ENCODE data around the gene CACNG1.
"Not testable (repeated sequence)": the region's sequence is repeated elsewhere in the genome, so short reads cannot be mapped to it uniquely, and the experiment has no call there.

The CACNG1 gene

DNA sequence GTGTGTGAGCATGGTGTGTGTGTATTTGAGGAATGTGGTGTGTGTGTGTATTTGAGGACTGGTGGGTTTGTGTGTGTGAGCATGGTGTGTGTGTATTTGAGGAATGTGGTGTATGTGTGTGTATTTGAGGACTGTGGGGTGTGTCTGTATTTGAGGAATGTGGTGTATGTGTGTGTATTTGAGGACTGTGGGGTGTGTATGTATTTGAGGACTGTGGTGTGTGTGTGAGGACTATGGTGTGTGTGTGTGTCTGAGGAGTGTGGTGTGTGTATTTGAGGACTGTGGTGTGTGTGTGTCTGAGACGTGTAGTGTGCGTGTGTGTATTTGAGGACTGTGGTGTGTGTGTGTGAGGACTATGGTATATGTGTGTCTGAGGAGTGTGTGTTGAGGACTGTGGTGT lies 18.0 kb upstream of the CACNG1 start:
- no peak for DNase-seq

DNA sequence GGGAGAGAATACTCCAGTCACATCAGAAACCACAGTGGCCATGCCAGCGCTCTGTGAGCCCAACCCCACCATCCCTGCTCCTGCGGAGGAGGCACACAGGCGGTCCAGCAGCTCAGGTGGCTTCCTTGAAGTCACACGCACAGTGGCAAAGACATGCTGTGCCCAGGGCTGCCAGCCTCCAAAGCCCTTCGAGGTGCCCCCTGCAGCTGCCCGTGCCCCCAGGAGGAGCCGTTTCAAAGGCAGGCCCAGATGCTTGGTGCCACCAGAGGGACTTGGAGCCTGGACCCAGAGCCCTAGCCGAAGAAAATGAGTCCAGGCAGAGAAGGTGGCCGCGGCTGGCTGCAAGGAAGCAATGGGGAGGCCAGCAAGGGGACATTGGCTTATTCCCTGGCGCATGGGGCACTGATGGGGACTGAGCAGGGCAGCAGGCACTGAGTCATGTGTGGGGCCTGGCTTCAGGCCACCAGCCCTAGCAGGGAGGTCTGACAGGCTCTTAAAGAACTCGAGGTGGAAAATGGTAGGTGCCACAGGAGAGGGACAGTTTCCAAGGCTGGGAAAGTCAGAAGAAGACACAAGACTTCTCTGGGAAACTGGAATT lies 17.2 kb upstream of the CACNG1 start:
- no peak for DNase-seq

DNA sequence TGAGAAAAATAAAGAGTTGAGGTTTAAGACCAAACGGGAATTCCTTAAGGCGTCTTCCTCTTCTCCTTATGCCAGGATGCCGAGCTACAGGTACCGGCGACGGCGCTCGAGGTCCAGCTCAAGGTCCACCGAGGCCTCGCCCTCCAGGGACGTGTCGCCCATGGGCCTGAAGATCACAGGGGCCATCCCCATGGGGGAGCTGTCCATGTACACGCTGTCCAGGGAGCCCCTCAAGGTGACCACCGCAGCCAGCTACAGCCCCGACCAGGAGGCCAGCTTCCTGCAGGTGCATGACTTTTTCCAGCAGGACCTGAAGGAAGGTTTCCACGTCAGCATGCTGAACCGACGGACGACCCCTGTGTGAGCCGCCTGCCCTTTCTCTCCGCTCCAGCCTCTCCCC lies 13.7 kb upstream of the CACNG1 start:
- no peak for DNase-seq

DNA sequence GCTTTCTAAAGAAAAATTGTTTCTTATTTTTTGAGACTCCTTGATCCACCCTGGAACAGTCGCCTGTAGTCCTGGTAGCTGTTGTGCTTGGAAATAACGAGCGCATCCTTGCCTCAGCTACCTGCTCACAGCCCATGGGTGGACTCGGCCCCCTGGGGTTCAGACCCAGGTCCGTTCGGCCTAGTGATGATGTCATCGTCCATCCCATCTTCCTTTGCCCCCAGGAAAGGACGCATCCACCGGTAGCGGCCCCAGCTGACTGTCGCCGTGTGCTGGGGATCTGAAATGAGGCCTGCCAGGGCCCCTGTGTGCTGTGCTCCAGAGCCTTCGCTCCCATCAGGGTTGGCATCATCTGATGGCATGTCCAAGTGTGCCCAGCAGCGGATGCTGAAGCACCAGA lies 12.0 kb upstream of the CACNG1 start:
- no peak for DNase-seq

DNA sequence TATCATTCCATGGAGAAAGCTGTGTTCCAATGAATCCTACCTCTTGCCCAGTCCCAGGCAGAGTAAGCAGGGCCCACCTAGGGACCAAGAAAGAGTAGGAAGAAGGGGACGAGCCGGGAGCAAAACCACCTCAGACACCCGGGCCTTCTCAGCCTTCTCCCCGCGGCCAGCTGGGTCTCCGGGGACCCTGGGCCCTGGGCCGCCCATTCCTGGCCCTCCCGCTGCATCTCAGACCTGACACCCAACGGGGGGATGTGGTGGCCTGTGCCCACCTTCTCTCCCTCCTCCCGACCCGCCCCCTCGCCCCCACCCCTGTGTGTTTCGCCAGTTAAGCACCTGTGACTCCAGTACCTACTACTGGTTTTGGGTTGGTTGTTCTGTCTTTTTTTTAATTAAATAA lies 11.4 kb upstream of the CACNG1 start:
- no peak for DNase-seq

DNA sequence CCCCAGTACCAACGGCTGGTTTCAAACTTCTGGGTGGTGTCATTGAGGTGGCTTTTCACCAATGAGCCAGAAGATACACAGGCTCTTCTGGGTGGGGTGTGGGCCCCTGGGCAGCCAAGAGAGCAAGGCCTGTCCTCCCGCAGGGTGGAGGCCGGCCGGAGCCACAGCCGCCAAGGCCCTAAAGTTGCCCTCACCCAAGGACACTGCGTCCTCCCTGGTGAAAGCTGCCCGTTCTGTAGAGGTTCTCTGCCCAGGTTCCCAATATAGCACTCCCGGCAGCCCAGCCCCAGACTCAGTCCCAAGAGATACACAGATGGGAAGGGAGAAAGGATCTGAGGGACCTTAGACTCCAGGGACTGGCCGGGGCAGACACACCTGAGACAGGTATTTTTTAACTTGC lies 10.7 kb upstream of the CACNG1 start:
- DNase-seq = no peak

DNA sequence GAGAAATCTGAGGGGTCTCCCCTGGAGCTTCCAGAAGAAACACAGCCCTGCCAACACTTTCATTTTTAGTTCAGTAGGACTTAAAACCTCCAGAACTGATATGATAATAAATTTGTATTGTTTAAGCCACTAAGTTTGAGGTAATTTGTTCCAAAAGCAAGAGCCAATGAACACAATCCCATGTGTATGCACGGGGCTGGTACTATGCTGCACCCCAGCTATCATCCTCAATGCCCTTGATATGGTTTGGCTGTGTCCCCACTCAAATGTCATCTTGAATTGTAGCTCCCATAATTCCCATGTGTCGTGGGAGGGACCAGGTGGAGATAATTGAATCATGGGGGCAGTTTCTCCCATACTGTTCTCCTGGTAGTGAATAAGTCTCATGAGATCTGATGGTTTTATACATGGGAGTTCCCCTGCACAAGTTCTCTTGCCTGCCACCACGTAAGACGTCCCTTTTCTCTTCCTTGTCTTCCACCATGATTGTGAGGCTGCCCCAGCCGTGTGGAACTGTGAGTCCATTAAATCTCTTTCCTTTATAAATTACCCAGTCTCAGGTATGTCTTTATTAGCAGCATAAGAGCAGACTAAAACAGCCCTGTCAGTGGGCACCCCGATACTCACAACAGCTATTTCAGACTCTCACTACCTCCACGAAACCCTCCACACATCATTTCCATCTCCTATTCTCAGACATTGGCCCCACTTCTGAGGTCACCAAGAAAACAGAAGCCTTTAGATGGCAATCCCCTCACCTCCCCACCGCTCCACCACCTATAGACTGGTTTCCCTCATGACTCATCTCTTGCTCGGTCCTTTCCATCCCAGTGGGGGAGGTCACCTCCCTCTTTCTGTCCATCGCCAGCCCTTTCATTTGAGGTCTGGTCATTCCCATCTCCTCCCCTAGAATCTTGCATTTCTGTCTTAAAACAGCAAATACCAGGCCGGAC lies 8.9 kb upstream of the CACNG1 start:
- no peak for DNase-seq

DNA sequence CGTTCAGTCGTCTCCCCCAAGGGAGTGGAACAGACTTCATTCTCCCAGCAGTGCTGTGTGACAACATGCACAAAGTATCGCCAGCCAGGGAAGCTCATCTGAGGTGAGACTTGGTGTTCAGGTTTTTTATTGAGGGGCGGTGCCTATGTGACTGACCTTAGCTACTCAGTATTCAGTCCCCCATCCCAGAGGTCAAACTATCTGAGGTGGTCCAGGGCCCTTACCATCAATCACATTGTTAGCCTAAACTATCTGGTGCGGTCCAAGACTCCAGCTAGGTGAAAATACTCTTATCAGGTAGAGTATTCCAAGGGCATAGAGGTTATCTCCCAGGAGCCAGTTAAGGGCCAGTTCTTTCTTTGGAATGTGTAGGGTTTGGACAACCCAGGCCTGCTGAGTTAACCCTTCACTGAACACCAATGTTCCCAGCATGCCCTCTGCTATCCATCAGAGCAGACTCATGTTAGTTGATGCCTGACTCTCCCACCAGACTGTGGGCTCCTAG lies 5.4 kb upstream of the CACNG1 start:
- DNase-seq = no peak

DNA sequence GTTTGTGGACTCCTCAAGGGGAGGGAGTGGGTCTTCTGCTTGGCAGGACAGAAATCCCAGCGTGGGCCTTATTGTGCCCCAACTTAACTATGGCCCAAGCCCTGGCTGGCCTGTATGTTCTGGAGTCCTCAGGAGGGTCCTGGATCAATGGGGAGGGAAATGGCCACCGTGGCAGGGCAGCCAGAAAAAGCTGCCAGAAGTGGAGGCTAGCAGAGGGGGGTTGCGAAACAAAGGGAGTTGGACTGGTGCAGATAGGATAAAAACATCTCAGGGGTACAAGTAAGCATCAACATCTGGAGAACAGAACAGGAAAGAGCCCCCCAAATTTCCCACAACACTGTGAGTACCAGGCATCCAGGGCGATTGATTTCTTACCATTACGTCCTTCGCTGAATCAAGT lies 3.7 kb upstream of the CACNG1 start:
- DNase-seq = no peak

DNA sequence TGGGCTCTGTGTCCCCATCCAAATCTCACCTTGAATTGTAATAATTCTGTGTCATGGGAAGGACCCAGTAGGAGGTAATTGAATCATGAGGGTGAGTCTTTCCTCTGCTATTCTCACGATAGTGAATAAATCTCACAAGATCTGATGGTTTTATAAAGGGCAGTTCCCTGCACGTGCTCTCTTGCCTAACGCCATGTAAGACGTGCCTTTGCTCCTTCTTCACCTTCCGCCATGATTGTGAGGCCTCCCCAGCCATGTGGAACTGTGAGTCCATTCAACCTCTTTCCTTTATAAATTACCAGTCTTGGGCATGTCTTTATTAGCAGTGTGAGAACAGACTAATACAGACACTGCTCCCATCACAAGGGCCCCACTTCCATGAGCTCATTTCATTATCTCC lies 3.2 kb upstream of the CACNG1 start:
- not testable (repeated sequence) for DNase-seq

DNA sequence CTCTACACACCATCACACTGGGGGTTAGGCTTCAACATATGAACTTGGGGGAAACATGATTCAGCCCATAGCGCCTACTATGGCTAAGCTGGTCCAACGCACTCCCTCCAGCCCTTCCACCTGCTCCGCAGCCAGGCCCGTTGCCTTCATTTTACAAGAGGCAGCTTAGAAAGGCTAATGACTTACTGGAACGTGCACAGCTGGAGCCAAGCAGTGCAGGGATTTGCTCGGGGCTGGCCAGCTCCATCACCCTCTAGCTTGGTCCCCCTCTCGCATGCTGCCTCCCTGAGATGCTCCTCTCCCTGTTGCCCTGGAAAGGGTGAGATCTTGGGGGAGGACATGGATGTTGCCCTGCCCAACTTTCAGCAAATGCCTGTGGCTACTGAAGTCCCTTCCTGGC lies 2.8 kb upstream of the CACNG1 start:
- DNase-seq = no peak

DNA sequence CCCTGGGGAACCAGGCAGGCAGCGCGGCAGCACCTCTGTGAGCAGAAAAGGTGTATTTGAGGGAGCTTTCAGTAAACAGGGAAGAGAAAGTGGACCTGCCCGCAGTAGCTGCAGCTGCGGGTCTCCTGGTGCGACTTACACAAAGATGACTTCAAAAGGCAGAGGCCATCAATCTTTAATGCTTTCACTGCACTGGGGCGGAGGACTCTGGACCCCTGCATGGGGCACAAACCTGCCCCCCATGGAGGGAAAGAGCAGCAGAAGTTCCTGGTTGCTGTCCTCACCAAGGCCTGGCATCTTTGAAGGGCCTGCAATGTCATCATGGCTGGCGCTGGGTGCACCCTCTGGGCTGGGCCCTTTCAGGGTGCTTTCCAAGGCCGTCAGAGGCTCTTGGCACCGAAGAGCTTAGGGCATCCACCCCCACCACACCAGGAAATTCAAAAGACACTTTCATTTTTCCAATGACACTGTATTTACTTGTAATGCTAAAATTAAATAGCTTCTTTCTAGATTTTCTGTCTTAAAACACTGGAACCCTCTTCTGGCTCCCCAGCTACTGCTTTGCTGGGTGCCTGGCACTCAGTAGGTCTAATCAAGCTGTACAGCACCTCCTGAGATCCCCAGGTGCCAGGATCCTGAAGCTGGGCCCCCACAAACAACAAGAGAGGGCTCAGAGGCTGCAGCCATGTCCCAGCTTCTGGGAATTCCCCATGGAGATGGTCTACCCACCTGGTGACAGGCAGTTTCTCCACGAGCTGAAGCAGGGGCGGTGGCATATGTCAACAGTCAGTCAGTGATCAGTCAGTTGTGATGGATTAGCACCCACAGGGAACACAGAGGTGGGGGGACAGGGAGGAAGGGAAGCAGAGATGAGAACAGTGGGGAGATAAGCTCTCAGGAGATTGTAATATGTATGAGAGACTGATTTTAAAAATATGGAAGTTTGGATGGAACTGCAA lies 2.1 kb upstream of the CACNG1 start:
- no peak for DNase-seq

DNA sequence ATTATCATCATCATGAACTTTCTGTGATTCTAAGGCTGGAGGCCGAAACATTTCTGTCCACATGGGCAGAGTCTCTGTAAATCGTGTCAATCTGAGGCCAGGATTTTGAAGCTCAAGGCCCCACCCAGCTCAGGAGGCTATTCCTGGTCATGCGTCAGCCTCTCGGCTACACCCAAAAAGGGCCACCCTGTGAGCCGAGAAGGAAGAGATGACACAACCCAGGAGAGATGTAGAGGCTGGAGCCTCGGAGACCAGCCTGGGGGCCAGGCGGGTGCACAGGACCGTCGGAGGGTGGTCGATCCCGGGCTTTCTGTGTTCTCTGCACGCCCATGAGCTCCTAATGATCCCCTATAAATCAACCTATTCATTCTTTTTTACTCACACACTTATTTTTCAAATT lies 1.1 kb upstream of the CACNG1 start:
- no peak for DNase-seq

DNA sequence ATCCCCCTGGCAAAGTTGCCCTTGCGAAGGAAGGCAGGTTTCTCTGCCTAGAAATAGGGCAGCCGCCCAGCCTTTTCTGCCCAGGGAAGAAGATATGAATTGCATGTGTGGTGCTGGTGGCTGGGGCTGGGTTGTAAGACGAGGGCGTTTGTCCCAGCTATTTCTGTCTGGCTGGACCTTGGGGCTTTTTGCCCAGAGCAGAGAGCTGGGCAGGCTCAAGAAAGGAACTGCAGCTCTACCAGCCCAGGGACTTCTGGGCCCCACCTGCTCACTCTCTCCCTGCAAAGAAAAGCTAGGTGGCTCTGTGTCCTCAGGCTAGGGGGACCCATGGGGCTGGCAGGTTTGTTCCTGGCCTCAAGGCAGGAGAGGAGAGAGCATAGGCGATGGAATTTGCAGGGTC lies 586 bp downstream of the CACNG1 start:
- no peak for DNase-seq

DNA sequence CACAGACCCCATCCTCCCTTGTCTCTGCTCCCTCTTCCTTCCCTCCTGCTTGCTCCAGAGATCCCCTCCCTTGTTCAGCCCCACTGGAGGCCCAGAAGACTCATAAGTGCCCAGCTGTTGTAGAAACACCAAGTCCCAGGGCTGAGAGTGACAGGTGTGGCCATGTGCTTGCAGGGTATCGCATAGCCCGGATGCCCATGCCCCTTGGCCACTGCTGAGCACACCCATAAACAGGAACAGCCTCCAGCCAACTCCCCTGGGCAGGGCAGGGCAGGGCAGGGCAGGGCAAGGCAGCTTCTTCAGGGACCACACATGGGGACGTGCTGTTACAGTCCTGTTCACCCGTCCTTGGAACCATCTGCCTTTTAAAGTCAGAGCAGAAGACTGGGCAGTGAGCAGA lies 2.0 kb downstream of the CACNG1 start:
- no peak for DNase-seq

DNA sequence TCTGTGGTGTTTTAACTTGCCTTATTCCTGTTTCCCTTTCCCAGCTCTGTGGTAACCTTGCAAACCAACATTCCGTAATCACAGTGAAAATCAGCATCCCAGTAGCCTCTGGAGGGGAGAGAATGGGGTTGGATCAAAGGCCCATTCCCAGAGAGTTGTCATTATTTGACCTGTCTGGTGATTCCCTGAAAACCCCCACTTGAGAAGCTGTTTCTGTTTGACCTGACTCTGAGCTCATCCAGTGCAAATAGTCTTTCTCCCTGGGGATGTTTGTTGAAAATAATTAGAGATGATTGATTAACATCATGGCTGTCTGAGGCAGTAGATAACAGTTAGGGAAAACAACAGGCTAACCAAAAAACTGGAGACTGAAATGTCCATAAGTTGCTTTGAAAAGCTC lies 3.0 kb downstream of the CACNG1 start:
- DNase-seq = no peak

DNA sequence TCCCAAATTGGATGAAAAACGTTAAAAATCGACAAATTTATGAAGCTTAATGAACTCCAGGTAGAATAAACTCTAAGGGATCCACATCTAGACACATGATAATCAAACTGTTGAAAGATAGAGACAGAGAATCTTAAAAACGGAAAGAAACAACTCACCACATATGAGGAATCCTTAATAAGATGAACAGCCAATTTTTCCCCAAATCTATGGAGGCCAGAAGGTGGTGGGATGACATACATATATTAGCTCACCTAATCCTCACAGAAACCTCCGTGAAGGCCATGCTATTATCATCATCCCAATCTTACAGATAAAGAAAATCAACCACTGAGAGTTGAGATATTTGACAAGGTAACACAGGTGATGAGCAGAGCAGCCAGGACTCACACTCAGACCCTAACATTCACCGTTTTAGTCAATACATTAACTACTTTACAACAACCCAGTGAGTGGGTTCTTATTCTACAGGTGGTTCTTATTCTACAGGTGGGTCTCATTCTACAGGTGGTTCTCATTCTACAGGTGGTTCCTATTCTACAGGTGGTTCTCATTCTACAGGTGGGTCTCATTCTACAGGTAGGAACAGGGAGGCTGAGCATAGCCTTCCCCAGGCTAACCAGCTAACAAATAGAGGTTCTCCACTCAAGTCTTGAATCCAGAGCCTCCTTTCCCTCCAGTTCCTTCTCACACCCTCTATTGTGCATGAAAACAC lies 4.8 kb downstream of the CACNG1 start:
- no peak for DNase-seq

DNA sequence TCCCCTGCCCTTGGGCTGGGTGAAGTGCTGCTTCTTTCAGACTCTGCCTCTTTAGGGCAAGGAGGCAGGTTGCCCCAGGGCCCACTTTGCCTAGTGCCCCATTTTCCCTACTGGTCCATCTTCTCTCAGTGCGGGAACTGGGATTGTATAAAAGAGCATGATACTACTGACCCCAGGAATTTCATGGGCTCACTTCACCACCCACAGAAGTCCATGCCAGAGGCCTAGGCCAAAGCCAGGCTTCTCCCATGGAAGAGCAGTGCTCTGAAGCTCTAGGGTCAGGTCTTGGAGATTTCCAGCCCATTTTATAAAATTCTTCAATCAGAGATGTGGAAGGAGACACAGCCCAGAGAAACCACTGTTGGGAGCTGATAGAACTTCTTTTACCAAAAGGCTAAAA lies 5.7 kb downstream of the CACNG1 start:
- no peak for DNase-seq

DNA sequence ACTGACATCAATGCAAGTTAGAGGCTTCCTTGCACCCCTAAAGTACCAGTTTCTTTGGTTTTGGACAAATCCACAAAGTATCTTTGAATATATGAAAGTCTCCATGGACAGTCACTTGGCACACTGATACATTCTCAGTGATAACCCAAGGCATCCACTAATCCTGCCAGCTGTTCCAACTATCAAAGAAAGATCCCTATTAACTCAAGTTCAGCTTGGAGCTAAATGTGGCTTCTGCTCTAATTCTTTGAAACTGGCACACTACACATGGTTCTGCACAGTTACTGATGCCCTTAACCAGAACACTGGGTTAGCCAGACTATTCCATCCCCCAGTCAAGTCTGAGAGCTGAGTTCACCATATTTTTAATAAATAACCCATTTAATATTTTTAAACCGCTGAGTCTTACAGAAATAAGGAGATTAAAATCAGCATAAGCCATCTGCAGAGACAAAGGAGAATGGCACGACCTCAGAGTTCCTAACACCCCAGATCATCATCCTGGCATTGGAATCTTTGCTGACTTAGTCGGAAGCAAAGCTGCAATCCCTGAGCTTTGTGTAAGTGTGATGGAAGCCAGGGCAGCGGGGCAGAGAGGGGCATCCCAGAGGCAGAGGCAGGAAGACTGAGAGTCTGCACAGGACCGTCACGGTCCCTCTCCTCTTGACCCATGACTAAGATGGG lies 6.3 kb downstream of the CACNG1 start:
- no peak for DNase-seq

DNA sequence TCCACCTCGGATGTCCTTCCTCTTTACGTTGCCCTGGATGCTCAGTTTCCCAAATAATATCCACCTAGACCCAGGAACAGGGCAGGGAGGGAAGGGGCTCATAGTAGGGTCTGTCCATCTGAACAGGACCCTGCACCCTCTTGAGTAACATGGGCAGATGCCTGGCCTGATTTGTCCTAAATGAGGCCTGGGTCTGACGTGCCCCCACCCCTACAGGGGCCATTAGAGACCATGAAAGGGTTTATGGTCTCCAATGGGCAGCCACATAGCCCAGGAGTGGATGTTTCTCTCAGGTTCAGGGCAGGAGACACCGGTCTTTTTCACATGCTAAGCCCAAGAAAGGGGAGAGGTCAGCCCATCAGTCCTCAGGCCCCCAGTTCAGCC lies 6.8 kb downstream of the CACNG1 start:
- no peak for DNase-seq

DNA sequence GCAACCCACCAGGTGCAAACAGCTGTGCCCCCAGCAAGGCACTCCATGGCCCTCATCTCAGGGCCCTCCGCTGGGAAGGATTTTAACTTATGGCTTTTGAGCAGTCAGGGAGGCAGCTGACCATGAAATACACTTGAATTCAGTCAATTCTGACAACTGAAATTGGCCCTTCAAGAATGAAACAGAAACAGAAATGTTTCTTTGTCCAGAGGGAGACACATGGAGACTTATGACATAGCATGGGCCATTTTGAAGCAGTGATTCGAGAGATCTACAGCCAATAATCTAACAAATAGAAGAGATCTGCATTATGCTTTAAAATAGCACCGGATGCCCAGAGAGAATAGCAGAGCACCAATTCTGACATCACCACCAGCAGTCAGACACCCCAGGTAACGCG lies 7.5 kb downstream of the CACNG1 start:
- no peak for DNase-seq

Measured in stimulated activated CD4-positive, alpha-beta T cell treated with anti-CD3 and anti-CD28 coated beads, Interleukin-15, amount 100 ng/mL, for 24 hours (primary cell).